ENCODE data around the gene SCNN1A. TPM values are rescaled to one million over a fixed set of nuclear protein-coding genes. Genes with fewer than 3 reads are reported as not detected.
A peak's percentile ranks its signal among the peaks of the same experiment; 100 is the strongest.

SCNN1A gene
- total RNA-seq, 2 experiments from 2014 or later, result 0.35 to 1.0 TPM

DNA sequence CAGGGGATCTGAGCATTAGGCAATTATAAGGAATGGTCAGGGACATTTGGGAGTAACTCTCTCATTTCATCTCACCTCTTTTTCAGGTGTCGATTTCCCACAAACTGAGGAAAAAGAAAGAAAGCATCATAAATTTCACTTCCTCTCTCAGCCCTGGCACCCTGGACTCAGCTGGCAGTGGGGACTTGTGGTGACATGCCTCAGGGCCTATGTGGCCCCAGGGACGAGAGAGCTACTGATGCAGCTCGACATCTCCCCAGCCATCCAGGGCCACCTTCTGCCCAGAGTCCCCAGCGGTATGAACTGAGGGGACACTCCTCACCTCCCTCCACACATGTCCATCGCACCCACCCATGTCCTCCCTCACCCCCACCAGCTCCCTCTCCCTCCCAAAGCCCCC, 45.2 kb downstream of the SCNN1A start:
- no peak overlapping the region for H3K4me3 ChIP-seq (ENCODE audit: low read depth, low read length, poor library complexity, severe bottlenecking)
- peaks cover 8% of the 10 kb centered on the region; the same call in 1 of the 2 replicates for H3K79me2 ChIP-seq (ENCODE audit: insufficient read depth, low read depth, low read length)
- H3K27ac ChIP-seq (ENCODE audit: low read depth, low read length, poor library complexity, severe bottlenecking), result no peak overlapping the region
- no peak for TF ChIP-seq EZH2phosphoT487 (IDR thresholded peaks at IDR 0.05; ENCODE audit: borderline replicate concordance, low read depth, low read length)
- TF ChIP-seq CTCF (conservative IDR thresholded peaks at IDR 0.05; ENCODE audit: low read length), result no peak
- CTCF ChIA-PET (ENCODE audit: unreplicated experiment), result interaction anchor here (0.6 to 1.8 kb wide), 3 partner anchors 10 to 161 kb away, joined by 3 to 7 read pairs (median 4); no protein-coding TSS in a partner anchor
- peak overlapping the region; percentile 7; the same call in 1 of the 2 replicates for H3K4me2 ChIP-seq (ENCODE audit: low read length)
- H2AFZ ChIP-seq (ENCODE audit: low read length), result no peak overlapping the region
- no peaks in the 10 kb centered on the region for H3K9me3 ChIP-seq (ENCODE audit: low read length)
- POLR2A ChIA-PET, result interaction anchor here (0.6 to 1.6 kb wide), 7 partner anchors 9 to 141 kb away, joined by 3 read pairs; partner anchors contain the start of gene VAMP1
- peaks cover 30% of the 10 kb centered on the region for H3K4me1 ChIP-seq (ENCODE audit: insufficient read depth, low read length, poor library complexity, severe bottlenecking)
- BruUV-seq (replicated peaks), result no TSS peak
- no peaks in the 10 kb centered on the region for H4K20me1 ChIP-seq (ENCODE audit: insufficient read depth, low read length)
- no peaks in the 10 kb centered on the region for H3K9me2 ChIP-seq (ENCODE audit: insufficient read depth, low read length)
- intact Hi-C loops (cut with micrococcal nuclease; ENCODE audit: unreplicated experiment), result no loop called here
- peak; percentile 55 for DNase-seq (ENCODE audit: low spot score)
- H3K36me3 ChIP-seq (ENCODE audit: insufficient read depth, low read length), result peaks cover 62% of the 10 kb centered on the region

DNA sequence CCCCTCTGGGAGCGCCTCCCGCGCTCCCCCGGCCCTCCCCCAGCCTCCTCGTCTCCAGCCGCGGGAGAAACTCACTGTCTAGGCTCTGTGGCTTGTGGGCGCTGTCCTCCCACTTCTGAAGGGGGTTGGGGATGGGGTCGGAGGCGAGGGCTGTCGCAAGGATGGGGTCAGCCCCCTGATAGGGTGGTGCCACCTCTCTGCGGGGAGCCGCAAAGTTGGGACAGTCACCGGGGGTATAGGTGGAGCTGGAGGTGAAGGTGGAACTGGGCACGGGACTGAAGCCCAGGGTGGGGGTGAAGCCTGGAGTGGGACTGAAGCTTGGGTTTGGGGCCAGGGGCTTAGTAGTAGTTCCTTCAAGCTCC, 45.7 kb downstream of the SCNN1A start:
- intact Hi-C loops (cut with micrococcal nuclease; ENCODE audit: unreplicated experiment), result no loop called here
- Histone ChIP-seq H3K9me3 (ENCODE audit: low read length) (no peaks in the 10 kb centered on the region), H4K20me1 (ENCODE audit: insufficient read depth, low read length) (no peaks in the 10 kb centered on the region), H3K4me1 (ENCODE audit: insufficient read depth, low read length, poor library complexity, severe bottlenecking) (peaks cover 31% of the 10 kb centered on the region), H2AFZ (ENCODE audit: low read length) (no peak overlapping the region), H3K79me2 (ENCODE audit: insufficient read depth, low read depth, low read length) (0 out of 2 replicates have a peak, but pooled peaks cover 3% of the 10 kb centered on the region), H3K36me3 (ENCODE audit: insufficient read depth, low read length) (peaks cover 57% of the 10 kb centered on the region), H3K9me2 (ENCODE audit: insufficient read depth, low read length) (no peaks in the 10 kb centered on the region), H3K4me3 (ENCODE audit: low read depth, low read length, poor library complexity, severe bottlenecking) (no peak overlapping the region), H3K4me2 (ENCODE audit: low read length) (no peak overlapping the region), H3K27ac (ENCODE audit: low read depth, low read length, poor library complexity, severe bottlenecking) (no peak overlapping the region)
- DNase-seq (ENCODE audit: low spot score), result no peak
- no TSS peak for BruUV-seq (replicated peaks)
- ChIA-PET POLR2A (interaction anchor here (0.9 to 1.6 kb wide), 4 partner anchors 9 to 26 kb away, joined by 3 read pairs; no protein-coding TSS in a partner anchor), CTCF (ENCODE audit: unreplicated experiment) (interaction anchor here (0.6 to 1.8 kb wide), 3 partner anchors 9 to 161 kb away, joined by 3 to 7 read pairs (median 4); no protein-coding TSS in a partner anchor)
- TF ChIP-seq CTCF (conservative IDR thresholded peaks at IDR 0.05; ENCODE audit: low read length), result no peak
- no peak for TF ChIP-seq EZH2phosphoT487 (IDR thresholded peaks at IDR 0.05; ENCODE audit: borderline replicate concordance, low read depth, low read length)

GRCh38 chr12:6328945-6329702, 46.2 kb downstream of the SCNN1A start:
- CTCF ChIA-PET (ENCODE audit: unreplicated experiment), result interaction anchor here (0.5 to 1.8 kb wide), 3 partner anchors 16 to 136 kb away, joined by 3 to 4 read pairs (median 3); no protein-coding TSS in a partner anchor
- no peaks in the 10 kb centered on the region for H4K20me1 ChIP-seq (ENCODE audit: insufficient read depth, low read length)
- TF ChIP-seq CTCF (conservative IDR thresholded peaks at IDR 0.05; ENCODE audit: low read length) (no peak), EZH2phosphoT487 (IDR thresholded peaks at IDR 0.05; ENCODE audit: borderline replicate concordance, low read depth, low read length) (no peak)
- DNase-seq (ENCODE audit: low spot score), result no peak
- no peak overlapping the region for H3K4me2 ChIP-seq (ENCODE audit: low read length)
- peaks cover 51% of the 10 kb centered on the region for H3K36me3 ChIP-seq (ENCODE audit: insufficient read depth, low read length)
- no TSS peak for BruUV-seq (replicated peaks)
- no peaks in the 10 kb centered on the region for H3K9me3 ChIP-seq (ENCODE audit: low read length)
- H3K27ac ChIP-seq (ENCODE audit: low read depth, low read length, poor library complexity, severe bottlenecking), result no peak overlapping the region
- H3K4me3 ChIP-seq (ENCODE audit: low read depth, low read length, poor library complexity, severe bottlenecking), result no peak overlapping the region
- no peaks in the 10 kb centered on the region for H3K9me2 ChIP-seq (ENCODE audit: insufficient read depth, low read length)
- peaks cover 36% of the 10 kb centered on the region for H3K4me1 ChIP-seq (ENCODE audit: insufficient read depth, low read length, poor library complexity, severe bottlenecking)
- intact Hi-C loops (cut with micrococcal nuclease; ENCODE audit: unreplicated experiment), result no loop called here
- no peaks in the 10 kb centered on the region for H3K79me2 ChIP-seq (ENCODE audit: insufficient read depth, low read depth, low read length)
- POLR2A ChIA-PET, result interaction anchor here (1.2 to 1.6 kb wide), 2 partner anchors 24 to 27 kb away, joined by 3 read pairs; no protein-coding TSS in a partner anchor
- H2AFZ ChIP-seq (ENCODE audit: low read length), result no peak overlapping the region
